Smooth muscle cell (in vitro differentiated cells): ENCODE data around the gene ALOX5. TPM values are rescaled to one million over a fixed set of nuclear protein-coding genes. Genes with fewer than 3 reads are reported as not detected.

Source experiments
- DNase-seq: peaks from one replicate; lab custom pipeline; 2025; ENCODE audit not compliant: unreplicated experiment; lab: John Stamatoyannopoulos, UW
- H2AFZ ChIP-seq: fragments of 200-600 bp; sonication (generic); 2 replicates; pipeline ENCODE4 v1.6.0; 2016; ENCODE audit warnings: antibody characterized with exemption, low read depth, mild to moderate bottlenecking
- H3F3A ChIP-seq: fragments of 200-600 bp; sonication (generic); 2 replicates; pipeline ENCODE4 v1.6.0; 2017; ENCODE audit warnings: antibody characterized with exemption, low read depth
- H3K27ac ChIP-seq: fragments of 200-600 bp; sonication (generic); 2 replicates; pipeline ENCODE4 v1.5.1; 2016; ENCODE audit warnings: low read depth, mild to moderate bottlenecking
- H3K27me3 ChIP-seq: fragments of 200-600 bp; sonication (generic); 2 replicates; pipeline ENCODE4 v1.6.1; 2016; ENCODE audit warnings: low read depth, mild to moderate bottlenecking
- H3K36me3 ChIP-seq: fragments of 200-600 bp; sonication (generic); 2 replicates; pipeline ENCODE4 v1.5.1; 2016; ENCODE audit warnings: low read depth
- H3K4me1 ChIP-seq: fragments of 200-600 bp; sonication (generic); 2 replicates; pipeline ENCODE4 v1.5.1; 2016; ENCODE audit warnings: low read depth
- H3K4me2 ChIP-seq: fragments of 200-600 bp; sonication (generic); 2 replicates; pipeline ENCODE4 v1.6.0; 2016; ENCODE audit warnings: mild to moderate bottlenecking
- H3K4me3 ChIP-seq: fragments of 200-600 bp; sonication (generic); 2 replicates; pipeline ENCODE4 v1.5.1; 2016; ENCODE audit warnings: mild to moderate bottlenecking
- H3K79me2 ChIP-seq: fragments of 200-600 bp; sonication (generic); 2 replicates; pipeline ENCODE4 v1.6.0; 2016; ENCODE audit warnings: low read depth, mild to moderate bottlenecking
- H3K9ac ChIP-seq: fragments of 200-600 bp; sonication (generic); 2 replicates; pipeline ENCODE4 v1.6.0; 2016; ENCODE audit warnings: low read depth
- H3K9me3 ChIP-seq: fragments of 200-600 bp; sonication (generic); replicated peaks from 2 replicates; pipeline ENCODE4 v1.5.1; 2016; ENCODE audit warnings: low read depth
- H4K20me1 ChIP-seq: fragments of 200-600 bp; sonication (generic); 2 replicates; pipeline ENCODE4 v1.6.0; 2016; ENCODE audit warnings: low read depth
- WGBS: methylation state at CpG from one replicate; pipeline ENCODE4 v1.1.7; 2016; ENCODE audit warnings: low lambda C conversion rate; 5-methylcytosine and 5-hydroxymethylcytosine counted together
- polyA plus RNA-seq: library from polyadenylated mRNA; unstranded; fragments of >200 nt; fragmentation: Nextera tagmentation; extraction: Ambion mirVana; gene quantifications from 2 replicates; pipeline ENCODE4 v1.2.1, GENCODE V29; 2016
- total RNA-seq: library from RNA; depleted of rRNA; stranded (reverse); fragments of >200 nt; gene quantifications from 2 replicates; pipeline ENCODE4 v1.2.3, GENCODE V29; 2014
- TF ChIP-seq, protein P1 (sequence below): fragments of 200-600 bp; sonication (generic); IDR thresholded peaks from 2 replicates; pipeline ENCODE4 v1.5.1; 2017; ENCODE audit warnings: borderline replicate concordance, mild to moderate bottlenecking, antibody characterized with exemption; ENCODE audit not compliant: insufficient read depth, poor library complexity, severe bottlenecking

The ALOX5 gene
- total and polyA plus RNA-seq, 2 experiments from 2014 or later, result 0.18 TPM; not detected in 1

DNA sequence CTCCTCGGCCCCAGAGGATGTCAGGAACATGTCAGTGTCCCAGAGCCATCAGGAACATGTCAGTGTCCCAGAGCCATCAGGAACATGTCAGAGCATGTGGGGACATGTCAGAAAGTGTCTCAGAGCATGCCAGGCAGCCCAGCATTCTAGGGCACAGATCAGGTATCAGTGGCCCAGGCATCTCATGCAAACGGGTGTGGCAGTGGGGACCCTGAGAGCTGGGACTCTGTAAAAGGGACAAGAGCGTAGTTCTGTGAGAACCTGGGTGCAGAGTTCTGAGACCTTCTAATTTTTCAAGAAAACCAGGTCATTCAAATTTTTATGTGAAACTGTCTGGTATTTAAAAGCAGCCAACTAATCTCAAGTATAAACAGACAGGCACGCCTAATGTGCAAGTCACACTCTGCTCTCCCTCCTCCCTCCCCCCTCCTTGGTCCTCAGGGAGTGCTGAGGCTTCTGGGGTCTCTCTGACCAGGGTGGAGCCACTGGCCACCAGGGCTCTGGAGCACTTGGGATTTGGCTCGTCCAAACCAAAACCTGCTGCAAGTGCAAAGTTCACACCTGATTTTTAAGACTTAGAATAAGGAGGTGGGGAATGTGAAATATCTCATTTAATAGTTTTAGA is 64.6 kb downstream of the ALOX5 start:
- TF ChIP-seq, protein P1, sequence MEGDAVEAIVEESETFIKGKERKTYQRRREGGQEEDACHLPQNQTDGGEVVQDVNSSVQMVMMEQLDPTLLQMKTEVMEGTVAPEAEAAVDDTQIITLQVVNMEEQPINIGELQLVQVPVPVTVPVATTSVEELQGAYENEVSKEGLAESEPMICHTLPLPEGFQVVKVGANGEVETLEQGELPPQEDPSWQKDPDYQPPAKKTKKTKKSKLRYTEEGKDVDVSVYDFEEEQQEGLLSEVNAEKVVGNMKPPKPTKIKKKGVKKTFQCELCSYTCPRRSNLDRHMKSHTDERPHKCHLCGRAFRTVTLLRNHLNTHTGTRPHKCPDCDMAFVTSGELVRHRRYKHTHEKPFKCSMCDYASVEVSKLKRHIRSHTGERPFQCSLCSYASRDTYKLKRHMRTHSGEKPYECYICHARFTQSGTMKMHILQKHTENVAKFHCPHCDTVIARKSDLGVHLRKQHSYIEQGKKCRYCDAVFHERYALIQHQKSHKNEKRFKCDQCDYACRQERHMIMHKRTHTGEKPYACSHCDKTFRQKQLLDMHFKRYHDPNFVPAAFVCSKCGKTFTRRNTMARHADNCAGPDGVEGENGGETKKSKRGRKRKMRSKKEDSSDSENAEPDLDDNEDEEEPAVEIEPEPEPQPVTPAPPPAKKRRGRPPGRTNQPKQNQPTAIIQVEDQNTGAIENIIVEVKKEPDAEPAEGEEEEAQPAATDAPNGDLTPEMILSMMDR, result no peak
- Histone ChIP-seq H3K4me3 (no peak overlapping the region), H3K27ac (peak overlapping the region; percentile 11), H3F3A (no peaks in the 10 kb centered on the region), H3K4me1 (no peaks in the 10 kb centered on the region), H4K20me1 (no peaks in the 10 kb centered on the region), H3K9ac (no peak overlapping the region), H2AFZ (no peak overlapping the region), H3K4me2 (peak overlapping the region; percentile 39), H3K9me3 (no peaks in the 10 kb centered on the region), H3K79me2 (no peaks in the 10 kb centered on the region), H3K36me3 (no peaks in the 10 kb centered on the region), H3K27me3 (no peaks in the 10 kb centered on the region)
- DNase-seq, result no peak
- 64% methylated on average over 5 of the region's 5 CpGs for WGBS

DNA sequence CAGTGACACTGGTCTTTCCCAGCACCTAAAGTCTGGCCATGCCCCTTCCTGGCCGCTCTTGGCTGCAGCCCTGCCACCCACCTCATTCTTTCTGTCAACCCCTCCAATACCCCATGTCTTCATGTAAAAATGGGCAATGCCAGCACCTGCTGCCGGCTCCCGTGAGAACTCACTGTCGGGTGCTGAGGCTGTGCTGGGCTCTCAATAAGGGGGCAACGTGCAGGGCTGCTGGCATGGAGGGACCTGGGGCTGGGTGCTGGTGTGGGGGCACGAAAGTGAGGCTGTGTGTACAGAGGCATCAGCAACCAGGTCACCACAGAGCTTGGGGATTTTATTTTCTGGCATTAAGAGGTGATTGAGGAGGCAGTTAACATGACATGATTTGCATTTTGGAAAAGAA is 65.3 kb downstream of the ALOX5 start:
- Histone ChIP-seq H2AFZ (no peak overlapping the region), H3K9me3 (no peaks in the 10 kb centered on the region), H3K4me1 (no peaks in the 10 kb centered on the region), H3K36me3 (no peaks in the 10 kb centered on the region), H3K79me2 (no peaks in the 10 kb centered on the region), H3K4me3 (no peak overlapping the region), H4K20me1 (no peaks in the 10 kb centered on the region), H3K27me3 (no peaks in the 10 kb centered on the region), H3K9ac (no peak overlapping the region), H3K27ac (no peak overlapping the region), H3K4me2 (no peak overlapping the region), H3F3A (no peaks in the 10 kb centered on the region)
- TF ChIP-seq, protein P1, result no peak
- WGBS, result 94% methylated on average over 6 of the region's 6 CpGs
- no peak for DNase-seq

DNA sequence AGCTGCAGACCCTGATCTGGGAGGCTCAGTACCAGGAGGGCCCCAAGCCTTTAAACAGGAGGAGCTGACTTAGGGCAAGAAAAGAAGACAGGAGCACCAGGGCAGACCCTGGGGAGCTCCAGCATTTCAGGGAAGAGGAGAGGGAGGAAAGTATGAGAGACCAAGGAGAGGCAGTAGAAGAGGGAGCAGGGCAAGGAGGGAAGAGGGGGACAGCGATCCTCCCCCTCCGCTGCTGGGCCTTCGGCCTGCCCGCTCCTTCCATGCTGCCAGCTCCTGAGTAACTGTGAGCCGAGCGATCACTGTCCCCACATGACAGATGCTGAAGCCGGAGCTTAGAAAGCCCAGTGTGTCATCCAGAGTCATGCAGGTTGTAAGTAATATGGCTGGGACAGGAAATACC is 65.9 kb downstream of the ALOX5 start:
- Histone ChIP-seq H3K9ac (no peak overlapping the region), H3K4me1 (no peaks in the 10 kb centered on the region), H3F3A (no peaks in the 10 kb centered on the region), H3K9me3 (no peaks in the 10 kb centered on the region), H3K4me3 (no peak overlapping the region), H3K36me3 (no peaks in the 10 kb centered on the region), H2AFZ (no peak overlapping the region), H3K79me2 (no peaks in the 10 kb centered on the region), H4K20me1 (no peaks in the 10 kb centered on the region), H3K4me2 (no peak overlapping the region), H3K27ac (no peak overlapping the region), H3K27me3 (no peaks in the 10 kb centered on the region)
- 83% methylated on average over 7 of the region's 7 CpGs for WGBS
- no peak for DNase-seq
- TF ChIP-seq, protein P1, result no peak

DNA sequence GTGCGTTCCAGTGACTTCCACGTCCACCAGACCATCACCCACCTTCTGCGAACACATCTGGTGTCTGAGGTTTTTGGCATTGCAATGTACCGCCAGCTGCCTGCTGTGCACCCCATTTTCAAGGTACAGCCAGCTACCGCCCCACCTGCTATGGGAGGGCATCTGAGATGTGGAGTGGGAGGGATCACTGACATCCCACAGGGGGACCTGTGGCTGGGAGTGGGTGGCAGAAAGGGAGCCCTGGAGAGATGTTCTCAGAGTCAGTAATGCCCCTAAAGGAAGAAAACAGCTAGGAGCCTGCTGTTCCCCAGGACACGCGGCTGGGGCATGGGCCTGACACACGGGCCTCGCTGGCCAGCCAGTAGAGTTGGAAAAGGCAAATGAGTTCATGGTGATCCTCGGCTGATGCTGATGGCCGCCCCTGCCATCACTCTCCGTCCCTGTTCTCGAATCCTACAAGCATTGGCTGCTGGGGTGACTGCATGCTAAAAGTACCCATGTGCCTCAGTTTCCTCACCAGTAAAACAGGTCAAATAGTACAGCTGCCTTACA is 66.6 kb downstream of the ALOX5 start:
- no peak for DNase-seq
- no peaks in the 10 kb centered on the region for H3K27me3 ChIP-seq
- H3K9ac ChIP-seq, result no peak overlapping the region
- H3K9me3 ChIP-seq, result no peaks in the 10 kb centered on the region
- H3F3A ChIP-seq, result no peaks in the 10 kb centered on the region
- H3K79me2 ChIP-seq, result no peaks in the 10 kb centered on the region
- no peaks in the 10 kb centered on the region for H3K36me3 ChIP-seq
- H2AFZ ChIP-seq, result no peak overlapping the region
- TF ChIP-seq, protein P1, result no peak
- H3K4me2 ChIP-seq, result no peak overlapping the region
- H4K20me1 ChIP-seq, result no peaks in the 10 kb centered on the region
- H3K4me3 ChIP-seq, result no peak overlapping the region
- no peaks in the 10 kb centered on the region for H3K4me1 ChIP-seq
- no peak overlapping the region for H3K27ac ChIP-seq
- WGBS, result 91% methylated on average over 13 of the region's 13 CpGs
